SH-SY5Y (cell line): ENCODE measurements around the gene MARK3.

ENCODE experiments used
- GATA2 ChIP-seq: IDR thresholded peaks from 2 replicates; pipeline ENCODE4 v1.6.1; 2011; ENCODE audit warnings: mild to moderate bottlenecking, low read depth, low read length
- GATA3 ChIP-seq: IDR thresholded peaks from 2 replicates; pipeline ENCODE4 v1.6.1; 2011; ENCODE audit warnings: low read depth, mild to moderate bottlenecking, low read length, moderate library complexity

DNA sequence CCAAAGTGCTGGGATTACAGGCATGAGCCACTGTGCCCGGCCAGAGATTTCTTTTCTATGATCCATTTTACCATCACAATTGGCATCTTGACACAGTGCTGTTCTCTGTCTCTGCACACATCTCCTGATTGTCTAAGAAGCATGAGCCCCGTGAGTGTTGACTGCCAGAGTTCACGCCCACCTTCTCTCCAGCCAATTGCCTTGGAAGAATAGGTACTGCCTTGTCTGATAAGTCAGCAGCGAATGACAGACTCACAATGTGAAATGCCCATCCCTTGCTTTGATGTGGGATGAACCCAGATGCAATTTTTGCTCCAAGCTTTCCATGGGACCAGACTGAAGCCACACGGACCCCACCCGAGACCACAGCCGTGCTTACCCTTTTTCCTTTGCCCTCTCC is 31.9 kb upstream of the MARK3 start:
- no peak for TF ChIP-seq GATA2
- TF ChIP-seq GATA3: no peak
